GM13977 (cell line): Measurements from ENCODE around the gene NRCAM.

ENCODE experiments used
- DNase-seq: peaks from one replicate; pipeline ENCODE4 v3.0.0; 2012; ENCODE audit warnings: low spot score
- CTCF ChIP-seq: IDR thresholded peaks from 2 replicates; pipeline ENCODE4 v1.5.1; 2012; ENCODE audit warnings: mild to moderate bottlenecking, control low read depth; ENCODE audit not compliant: insufficient read depth; ENCODE audit errors: extremely low read depth, missing control alignments
- in situ Hi-C: fragments of 300-500 bp; cut with MboI; formaldehyde crosslinking; loops from one replicate; pipeline ENCODE4 v1.12.0; 2022; ENCODE audit warnings: low sequenced_read_pairs, low pct_unique_long_range_greater_than_20kb, mixed read lengths, inconsistent platforms; ENCODE audit not compliant: unreplicated experiment

The NRCAM gene

GRCh38 chr7:108291152-108291508 lies 165.1 kb downstream of the NRCAM start:
- in situ Hi-C loops = no loop called here
- TF ChIP-seq CTCF = no peak
- no peak for DNase-seq

GRCh38 chr7:108290459-108291151 lies 165.6 kb downstream of the NRCAM start:
- in situ Hi-C loops = no loop called here
- DNase-seq = no peak
- TF ChIP-seq CTCF = no peak

- no peak for TF ChIP-seq CTCF
- no peak for DNase-seq
- in situ Hi-C loops = no loop called here
Measured at GRCh38 chr7:108289852-108290251, 166.4 kb downstream of the NRCAM start.

GRCh38 chr7:108287857-108288256 lies 168.4 kb downstream of the NRCAM start:
- no peak for TF ChIP-seq CTCF
- in situ Hi-C loops = no loop called here
- DNase-seq = no peak

GRCh38 chr7:108286290-108286904 lies 169.8 kb downstream of the NRCAM start:
- DNase-seq = no peak
- TF ChIP-seq CTCF = no peak

GRCh38 chr7:108285778-108286177 lies 170.5 kb downstream of the NRCAM start:
- no peak for DNase-seq
- in situ Hi-C loops = no loop called here
- TF ChIP-seq CTCF = no peak

More at GRCh38 chr7:108286290-108286904, 169.8 kb downstream of the NRCAM start:
- in situ Hi-C loops = no loop called here
